HG03280 (cell line): ENCODE measurements around the gene MEP1B.
A peak's percentile ranks its signal among the peaks of the same experiment; 100 is the strongest.
"Not testable (repeated sequence)": the region's sequence is repeated elsewhere in the genome, so short reads cannot be mapped to it uniquely, and the experiment has no call there.

ENCODE experiments used
- ATAC-seq: cut with Tn5 transposase; IDR thresholded peaks from one replicate; pipeline ENCODE4 v1.9.1; 2021; ENCODE audit warnings: mild to moderate bottlenecking, moderate library complexity; ENCODE audit not compliant: unreplicated experiment

Gene MEP1B

GRCh38 chr18:32189790-32190189 lies at the start of gene MEP1B:
MEP1B (plus strand) TSS chr18:32190039; CDS start chr18:32190071, 32 bp downstream.
- ATAC-seq, result no peak

GRCh38 chr18:32148185-32148870 lies 41.5 kb upstream of the MEP1B start:
- ATAC-seq, result no peak

GRCh38 chr18:32152705-32153448 lies 37.0 kb upstream of the MEP1B start:
- peak; percentile 61 for ATAC-seq

- ATAC-seq, result no peak
Observed at GRCh38 chr18:32156855-32157254, 33.0 kb upstream of the MEP1B start.

GRCh38 chr18:32157580-32157979 lies 32.3 kb upstream of the MEP1B start:
- no peak for ATAC-seq

- peak; percentile 94 for ATAC-seq
Observed at GRCh38 chr18:32158108-32158624, 31.7 kb upstream of the MEP1B start.

GRCh38 chr18:32158631-32159030 lies 31.2 kb upstream of the MEP1B start:
- not testable (repeated sequence) for ATAC-seq

- no peak for ATAC-seq
Observed at GRCh38 chr18:32160547-32160946, 29.3 kb upstream of the MEP1B start.

- no peak for ATAC-seq
Observed at GRCh38 chr18:32167980-32168730, 21.7 kb upstream of the MEP1B start.

GRCh38 chr18:32173654-32174053 lies 16.2 kb upstream of the MEP1B start:
- ATAC-seq, result no peak

GRCh38 chr18:32174719-32175118 lies 15.1 kb upstream of the MEP1B start:
- no peak for ATAC-seq

- no peak for ATAC-seq
Observed at GRCh38 chr18:32175265-32175664, 14.6 kb upstream of the MEP1B start.

- not testable (repeated sequence) for ATAC-seq
Observed at GRCh38 chr18:32176745-32177144, 13.1 kb upstream of the MEP1B start.

GRCh38 chr18:32177530-32177929 lies 12.3 kb upstream of the MEP1B start:
- no peak for ATAC-seq

GRCh38 chr18:32183503-32183902 lies 6.3 kb upstream of the MEP1B start:
- ATAC-seq, result no peak

GRCh38 chr18:32190209-32190608 lies 370 bp downstream of the MEP1B start:
- ATAC-seq, result no peak

GRCh38 chr18:32195881-32196815 lies 6.3 kb downstream of the MEP1B start:
- no peak for ATAC-seq

GRCh38 chr18:32200766-32201165 lies 10.9 kb downstream of the MEP1B start:
- no peak for ATAC-seq

GRCh38 chr18:32201948-32202672 lies 12.3 kb downstream of the MEP1B start:
- ATAC-seq, result no peak

- no peak for ATAC-seq
Observed at GRCh38 chr18:32208023-32208422, 18.2 kb downstream of the MEP1B start.
